Osteocyte (in vitro differentiated cells): Measurements from ENCODE around the gene RELT. TPM values are rescaled to one million over a fixed set of nuclear protein-coding genes. Genes with fewer than 3 reads are reported as not detected.

Source experiments
- DNase-seq: peaks from one replicate; pipeline ENCODE4 v3.0.0; 2021; ENCODE audit warnings: mixed read lengths; ENCODE audit not compliant: unreplicated experiment; ENCODE audit errors: extremely low spot score
- H3K27ac Mint-ChIP-seq: one replicate; pipeline ENCODE4 v1.8.0; 2021; ENCODE audit warnings: mild to moderate bottlenecking, mixed read lengths; ENCODE audit not compliant: unreplicated experiment
- H3K27me3 Mint-ChIP-seq: one replicate; pipeline ENCODE4 v1.8.0; 2021; ENCODE audit warnings: mixed read lengths; ENCODE audit not compliant: unreplicated experiment
- H3K36me3 Mint-ChIP-seq: one replicate; pipeline ENCODE4 v1.8.0; 2021; ENCODE audit warnings: mixed read lengths; ENCODE audit not compliant: unreplicated experiment
- H3K4me1 Mint-ChIP-seq: one replicate; pipeline ENCODE4 v1.8.0; 2021; ENCODE audit warnings: mixed read lengths; ENCODE audit not compliant: unreplicated experiment
- H3K4me3 Mint-ChIP-seq: one replicate; pipeline ENCODE4 v1.8.0; 2021; ENCODE audit warnings: mild to moderate bottlenecking, moderate library complexity, mixed read lengths; ENCODE audit not compliant: unreplicated experiment
- H3K9me3 Mint-ChIP-seq: one replicate; pipeline ENCODE4 v1.8.0; 2021; ENCODE audit warnings: mixed read lengths; ENCODE audit not compliant: unreplicated experiment
- total RNA-seq: library from RNA; stranded (reverse); gene quantifications from 2 replicates; pipeline ENCODE4 v1.2.1, GENCODE V29; 2021
- TF ChIP-seq, protein P1 (sequence below): fragments of 200-600 bp; sonication (generic); IDR thresholded peaks from 2 replicates; pipeline ENCODE4 v1.5.0; 2021; ENCODE audit warnings: antibody characterized with exemption, mild to moderate bottlenecking, moderate library complexity

The RELT gene
- total RNA-seq, 1 donor from 2014 or later = 3.3 TPM

DNA sequence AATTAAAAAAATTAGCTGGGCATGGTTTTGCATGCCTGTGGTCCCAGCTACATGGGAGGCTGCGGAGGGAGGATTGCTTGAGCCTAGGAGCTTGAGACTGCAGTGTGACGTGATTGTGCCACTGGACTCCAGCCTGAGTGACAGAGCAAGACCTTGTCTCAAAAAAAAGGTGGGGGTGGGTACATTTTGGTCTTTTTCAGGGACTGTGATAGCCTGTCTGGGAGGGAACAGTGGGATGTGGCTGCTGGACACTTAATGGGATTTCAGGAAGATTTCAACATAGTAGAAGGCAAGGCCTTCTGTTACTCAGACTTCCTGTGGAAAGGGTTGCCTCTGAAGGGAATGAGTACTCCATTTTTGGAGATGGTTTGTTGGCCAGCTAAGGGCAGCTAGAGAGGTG, 40.6 kb downstream of the RELT start:
- peaks cover 35% of the 10 kb centered on the region for H3K4me1 Mint-ChIP-seq
- H3K4me3 Mint-ChIP-seq = no peak overlapping the region
- H3K36me3 Mint-ChIP-seq = peaks cover 21% of the 10 kb centered on the region
- no peak overlapping the region for H3K27ac Mint-ChIP-seq
- TF ChIP-seq, protein P1, sequence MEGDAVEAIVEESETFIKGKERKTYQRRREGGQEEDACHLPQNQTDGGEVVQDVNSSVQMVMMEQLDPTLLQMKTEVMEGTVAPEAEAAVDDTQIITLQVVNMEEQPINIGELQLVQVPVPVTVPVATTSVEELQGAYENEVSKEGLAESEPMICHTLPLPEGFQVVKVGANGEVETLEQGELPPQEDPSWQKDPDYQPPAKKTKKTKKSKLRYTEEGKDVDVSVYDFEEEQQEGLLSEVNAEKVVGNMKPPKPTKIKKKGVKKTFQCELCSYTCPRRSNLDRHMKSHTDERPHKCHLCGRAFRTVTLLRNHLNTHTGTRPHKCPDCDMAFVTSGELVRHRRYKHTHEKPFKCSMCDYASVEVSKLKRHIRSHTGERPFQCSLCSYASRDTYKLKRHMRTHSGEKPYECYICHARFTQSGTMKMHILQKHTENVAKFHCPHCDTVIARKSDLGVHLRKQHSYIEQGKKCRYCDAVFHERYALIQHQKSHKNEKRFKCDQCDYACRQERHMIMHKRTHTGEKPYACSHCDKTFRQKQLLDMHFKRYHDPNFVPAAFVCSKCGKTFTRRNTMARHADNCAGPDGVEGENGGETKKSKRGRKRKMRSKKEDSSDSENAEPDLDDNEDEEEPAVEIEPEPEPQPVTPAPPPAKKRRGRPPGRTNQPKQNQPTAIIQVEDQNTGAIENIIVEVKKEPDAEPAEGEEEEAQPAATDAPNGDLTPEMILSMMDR = no peak
- DNase-seq = no peak
- no peaks in the 10 kb centered on the region for H3K27me3 Mint-ChIP-seq
- H3K9me3 Mint-ChIP-seq = no peaks in the 10 kb centered on the region

DNA sequence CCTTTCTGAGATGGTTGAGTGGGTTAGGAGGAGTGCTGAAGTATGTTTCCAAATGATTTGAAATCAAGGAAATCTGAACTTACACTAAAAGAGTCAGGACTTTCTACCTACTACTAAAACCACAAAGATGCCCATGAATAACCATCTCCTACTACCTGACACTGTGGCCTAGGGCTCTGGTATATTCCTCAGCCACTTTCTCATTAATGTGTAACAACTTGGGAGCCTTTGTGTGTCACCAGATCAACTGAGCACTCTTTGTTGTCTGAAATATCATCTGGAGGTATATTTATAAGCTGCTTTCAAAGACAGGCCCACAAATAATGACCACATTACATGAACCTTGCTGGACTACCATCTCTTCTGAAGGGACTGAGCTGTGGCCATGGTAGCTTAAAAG, 43.9 kb downstream of the RELT start:
- TF ChIP-seq, protein P1 = no peak
- H3K36me3 Mint-ChIP-seq = peaks cover 16% of the 10 kb centered on the region
- no peaks in the 10 kb centered on the region for H3K9me3 Mint-ChIP-seq
- no peak for DNase-seq
- H3K27me3 Mint-ChIP-seq = no peaks in the 10 kb centered on the region
- H3K27ac Mint-ChIP-seq = no peak overlapping the region
- H3K4me3 Mint-ChIP-seq = no peak overlapping the region
- H3K4me1 Mint-ChIP-seq = peaks cover 17% of the 10 kb centered on the region

DNA sequence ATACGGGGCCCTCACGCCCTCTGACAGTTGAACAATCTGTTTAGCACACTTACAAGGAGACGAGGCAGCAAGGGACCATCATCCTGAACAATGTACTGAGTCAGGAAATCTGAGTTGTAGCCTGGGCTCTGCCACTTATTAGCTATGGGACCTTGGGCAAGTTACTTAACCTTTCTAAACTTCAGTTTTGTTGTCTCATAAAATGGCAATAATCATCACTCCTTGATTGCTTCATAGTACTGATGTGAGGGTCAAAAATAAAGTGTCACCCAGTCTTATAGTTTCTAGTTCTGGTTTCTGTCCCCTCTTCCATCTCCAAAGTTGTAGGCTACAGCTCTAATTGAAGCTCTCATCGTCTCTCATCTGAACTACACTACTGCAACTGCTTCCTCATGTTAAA, 46.7 kb downstream of the RELT start:
- TF ChIP-seq, protein P1 = no peak
- H3K4me1 Mint-ChIP-seq = peaks cover 11% of the 10 kb centered on the region
- H3K27ac Mint-ChIP-seq = no peak overlapping the region
- H3K27me3 Mint-ChIP-seq = no peaks in the 10 kb centered on the region
- H3K36me3 Mint-ChIP-seq = peaks cover 11% of the 10 kb centered on the region
- H3K9me3 Mint-ChIP-seq = no peaks in the 10 kb centered on the region
- no peak overlapping the region for H3K4me3 Mint-ChIP-seq
- no peak for DNase-seq

DNA sequence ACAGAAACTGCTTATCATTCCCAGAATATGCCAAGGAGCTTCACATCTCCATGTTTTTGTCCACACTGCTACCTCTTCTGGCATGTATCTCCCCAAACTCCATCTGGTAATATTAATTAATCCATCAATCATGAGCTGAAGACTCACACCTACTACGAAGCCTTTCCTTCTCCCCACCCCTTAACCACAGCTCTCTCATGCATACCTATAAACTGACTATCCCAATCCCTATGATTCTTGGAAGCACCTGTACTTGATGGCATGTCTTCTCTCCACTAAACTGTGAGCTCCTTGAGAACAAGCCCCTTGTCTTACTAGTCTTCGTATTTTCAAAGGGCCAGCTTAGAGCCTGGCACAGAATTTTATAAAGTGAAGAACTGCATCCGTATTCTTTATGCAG, 47.3 kb downstream of the RELT start:
- TF ChIP-seq, protein P1 = no peak
- Mint-ChIP-seq H3K4me1 (peaks cover 11% of the 10 kb centered on the region), H3K27me3 (no peaks in the 10 kb centered on the region), H3K27ac (no peak overlapping the region), H3K9me3 (no peaks in the 10 kb centered on the region), H3K36me3 (peaks cover 4% of the 10 kb centered on the region), H3K4me3 (no peak overlapping the region)
- DNase-seq = no peak

DNA sequence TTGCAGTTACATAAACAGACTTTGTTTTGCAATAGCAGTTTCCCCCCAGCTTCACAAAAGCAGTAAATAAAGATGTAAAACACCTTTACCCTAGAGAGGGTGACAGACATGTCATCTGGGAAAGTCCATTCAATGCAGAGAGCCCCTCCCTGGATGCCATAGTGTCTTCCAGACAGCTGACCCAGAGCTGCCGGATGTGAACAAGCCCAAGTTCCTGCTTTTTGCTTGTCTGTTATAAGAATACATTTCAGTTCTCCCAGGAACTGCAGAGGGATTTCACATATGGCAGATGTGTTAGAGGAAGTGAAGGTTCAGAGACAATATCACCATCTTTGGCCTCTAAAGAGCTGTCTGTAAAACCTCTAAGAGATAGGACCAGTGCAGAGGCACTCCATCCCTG, 48.9 kb downstream of the RELT start:
- TF ChIP-seq, protein P1 = no peak
- H3K27me3 Mint-ChIP-seq = no peaks in the 10 kb centered on the region
- no peak for DNase-seq
- no peaks in the 10 kb centered on the region for H3K9me3 Mint-ChIP-seq
- no peaks in the 10 kb centered on the region for H3K36me3 Mint-ChIP-seq
- no peak overlapping the region for H3K27ac Mint-ChIP-seq
- H3K4me3 Mint-ChIP-seq = no peak overlapping the region
- H3K4me1 Mint-ChIP-seq = peaks cover 21% of the 10 kb centered on the region
